ENCODE data around the gene DLD. TPM values are rescaled to one million over a fixed set of nuclear protein-coding genes. Genes with fewer than 3 reads are reported as not detected.

The DLD gene
- polyA plus RNA-seq, 1 donor (not counting 4 experiments of a cell fraction or from before 2014, with no cell fraction given), result 153 TPM

DNA sequence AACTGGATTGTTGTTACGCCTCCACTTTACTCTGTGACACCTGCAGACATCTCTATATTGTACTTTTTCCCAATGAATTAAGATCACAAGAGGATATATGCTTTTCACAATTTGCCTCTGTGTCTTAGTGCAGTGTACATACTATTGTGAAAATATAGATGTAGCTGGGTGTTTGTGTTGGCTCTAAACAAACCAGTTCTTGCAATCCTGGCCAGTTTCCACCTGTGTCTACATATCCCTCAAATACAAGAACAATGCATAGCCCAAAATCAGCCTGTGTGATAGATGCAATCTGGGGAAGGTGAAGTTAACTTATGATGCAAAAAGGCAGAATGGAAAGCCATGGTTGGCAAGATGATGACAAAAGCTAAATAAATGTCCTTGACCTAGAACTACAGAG lies 36.5 kb upstream of the DLD start:
- Histone ChIP-seq H3K4me2 (ENCODE audit: control insufficient read depth, extremely low read depth, insufficient read depth, low read depth, low read length) (no peak overlapping the region), H3K4me1 (ENCODE audit: control insufficient read depth, extremely low read depth, insufficient read depth, low read length) (no peaks in the 10 kb centered on the region), H3K4me3 (ENCODE audit: control insufficient read depth in 2 of 3, extremely low read depth in 1 of 3, insufficient read depth in 2 of 3, low read depth in 1 of 3, low read length in 3 of 3) (no peak overlapping the region), H3K9ac (ENCODE audit: control insufficient read depth, extremely low read depth, insufficient read depth, low read length) (no peak overlapping the region), H3K27ac (ENCODE audit: control insufficient read depth, insufficient read depth, low read length) (no peak overlapping the region), H3K36me3 (ENCODE audit: control insufficient read depth in 2 of 2, extremely low read depth in 1 of 2, insufficient read depth in 2 of 2, low read length in 2 of 2) (no peaks in the 10 kb centered on the region), H4K20me1 (ENCODE audit: control insufficient read depth, extremely low read depth, insufficient read depth, low read length) (no peaks in the 10 kb centered on the region), H2AFZ (ENCODE audit: control insufficient read depth, low read length) (no peak overlapping the region), H3K9me1 (ENCODE audit: control insufficient read depth, extremely low read depth, insufficient read depth, low read length) (no peaks in the 10 kb centered on the region), H3K27me3 (ENCODE audit: control insufficient read depth, extremely low read depth, insufficient read depth, low read length) (no peaks in the 10 kb centered on the region), H3K9me3 (ENCODE audit: control insufficient read depth, low read depth, low read length) (no peaks in the 10 kb centered on the region), H3K79me2 (ENCODE audit: control insufficient read depth, insufficient read depth, low read length) (no peaks in the 10 kb centered on the region)
- FAIRE-seq, result no peak
- no peak for DNase-seq (ENCODE audit: low read depth, low spot score)
- TF ChIP-seq, protein P1, sequence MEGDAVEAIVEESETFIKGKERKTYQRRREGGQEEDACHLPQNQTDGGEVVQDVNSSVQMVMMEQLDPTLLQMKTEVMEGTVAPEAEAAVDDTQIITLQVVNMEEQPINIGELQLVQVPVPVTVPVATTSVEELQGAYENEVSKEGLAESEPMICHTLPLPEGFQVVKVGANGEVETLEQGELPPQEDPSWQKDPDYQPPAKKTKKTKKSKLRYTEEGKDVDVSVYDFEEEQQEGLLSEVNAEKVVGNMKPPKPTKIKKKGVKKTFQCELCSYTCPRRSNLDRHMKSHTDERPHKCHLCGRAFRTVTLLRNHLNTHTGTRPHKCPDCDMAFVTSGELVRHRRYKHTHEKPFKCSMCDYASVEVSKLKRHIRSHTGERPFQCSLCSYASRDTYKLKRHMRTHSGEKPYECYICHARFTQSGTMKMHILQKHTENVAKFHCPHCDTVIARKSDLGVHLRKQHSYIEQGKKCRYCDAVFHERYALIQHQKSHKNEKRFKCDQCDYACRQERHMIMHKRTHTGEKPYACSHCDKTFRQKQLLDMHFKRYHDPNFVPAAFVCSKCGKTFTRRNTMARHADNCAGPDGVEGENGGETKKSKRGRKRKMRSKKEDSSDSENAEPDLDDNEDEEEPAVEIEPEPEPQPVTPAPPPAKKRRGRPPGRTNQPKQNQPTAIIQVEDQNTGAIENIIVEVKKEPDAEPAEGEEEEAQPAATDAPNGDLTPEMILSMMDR (optimal IDR thresholded peaks at IDR 0.05 in 1 of 3, IDR thresholded peaks at IDR 0.05 in 1 of 3, conservative IDR thresholded peaks at IDR 0.05 in 1 of 3; ENCODE audit: extremely low read depth in 1 of 3, insufficient read depth in 2 of 3, low read length in 3 of 3), result no peak
- TF ChIP-seq EZH2 (IDR thresholded peaks at IDR 0.05; ENCODE audit: low read length), result no peak
- dilution Hi-C loops (cut with MboI; ENCODE audit: extremely low pct_ligation_motif_present, low sequenced_read_pairs), result loop anchor here (25.0 kb wide), 1 partner anchor 92 kb away; no protein-coding TSS in a partner anchor

DNA sequence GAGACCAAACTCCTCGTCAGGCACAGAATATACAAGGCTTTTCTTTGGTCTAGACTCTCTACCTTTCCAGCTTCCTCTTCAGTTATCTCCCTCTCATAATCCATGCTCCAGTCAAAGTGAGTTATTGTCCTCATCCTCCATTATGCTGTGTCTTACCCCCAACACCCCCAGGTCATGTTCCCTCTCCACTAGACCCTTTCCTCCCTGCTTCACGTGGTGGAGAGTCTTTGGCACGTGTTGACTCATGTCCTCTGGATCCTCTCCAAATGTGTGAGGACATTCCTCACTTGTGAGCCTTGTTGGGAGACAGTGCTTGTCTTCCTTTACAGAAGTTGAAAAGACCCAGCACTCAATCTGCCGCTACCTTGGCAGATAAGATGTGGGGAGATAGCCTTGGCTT lies 36.0 kb upstream of the DLD start:
- H3K27ac ChIP-seq (ENCODE audit: control insufficient read depth, insufficient read depth, low read length), result no peak overlapping the region
- DNase-seq (ENCODE audit: low read depth, low spot score) (no peak), FAIRE-seq (no peak)
- no peak for TF ChIP-seq EZH2 (IDR thresholded peaks at IDR 0.05; ENCODE audit: low read length)
- TF ChIP-seq, protein P1 (optimal IDR thresholded peaks at IDR 0.05 in 1 of 3, IDR thresholded peaks at IDR 0.05 in 1 of 3, conservative IDR thresholded peaks at IDR 0.05 in 1 of 3; ENCODE audit: extremely low read depth in 1 of 3, insufficient read depth in 2 of 3, low read length in 3 of 3), result no peak
- H3K9me3 ChIP-seq (ENCODE audit: control insufficient read depth, low read depth, low read length), result no peaks in the 10 kb centered on the region
- no peaks in the 10 kb centered on the region for H3K36me3 ChIP-seq (ENCODE audit: control insufficient read depth in 2 of 2, extremely low read depth in 1 of 2, insufficient read depth in 2 of 2, low read length in 2 of 2)
- H4K20me1 ChIP-seq (ENCODE audit: control insufficient read depth, extremely low read depth, insufficient read depth, low read length), result no peaks in the 10 kb centered on the region
- H3K27me3 ChIP-seq (ENCODE audit: control insufficient read depth, extremely low read depth, insufficient read depth, low read length), result no peaks in the 10 kb centered on the region
- no peak overlapping the region for H2AFZ ChIP-seq (ENCODE audit: control insufficient read depth, low read length)
- no peaks in the 10 kb centered on the region for H3K4me1 ChIP-seq (ENCODE audit: control insufficient read depth, extremely low read depth, insufficient read depth, low read length)
- dilution Hi-C loops (cut with MboI; ENCODE audit: extremely low pct_ligation_motif_present, low sequenced_read_pairs), result loop anchor here (25.0 kb wide), 1 partner anchor 93 kb away; no protein-coding TSS in a partner anchor
- no peak overlapping the region for H3K4me3 ChIP-seq (ENCODE audit: control insufficient read depth in 2 of 3, extremely low read depth in 1 of 3, insufficient read depth in 2 of 3, low read depth in 1 of 3, low read length in 3 of 3)
- H3K79me2 ChIP-seq (ENCODE audit: control insufficient read depth, insufficient read depth, low read length), result no peaks in the 10 kb centered on the region
- H3K9me1 ChIP-seq (ENCODE audit: control insufficient read depth, extremely low read depth, insufficient read depth, low read length), result no peaks in the 10 kb centered on the region
- no peak overlapping the region for H3K4me2 ChIP-seq (ENCODE audit: control insufficient read depth, extremely low read depth, insufficient read depth, low read depth, low read length)
- no peak overlapping the region for H3K9ac ChIP-seq (ENCODE audit: control insufficient read depth, extremely low read depth, insufficient read depth, low read length)
